Neuronal stem cell (in vitro differentiated cells): ENCODE measurements around the gene PLXDC2.

Source experiments
- DNase-seq: peaks from one replicate; pipeline ENCODE4 v3.0.0-alpha.2; 2013; ENCODE audit warnings: low spot score
- H2AFZ ChIP-seq: one replicate; pipeline ENCODE4 v1.6.1; 2013; ENCODE audit warnings: mild to moderate bottlenecking, low read length, inconsistent platforms
- H2AK5ac ChIP-seq: 2 replicates; pipeline ENCODE4 v1.6.1; 2013; ENCODE audit warnings: low read depth, mild to moderate bottlenecking, inconsistent platforms, low read length, moderate library complexity, mixed read lengths
- H2BK120ac ChIP-seq: 2 replicates; pipeline ENCODE4 v1.6.1; 2013; ENCODE audit warnings: low read depth, mild to moderate bottlenecking, inconsistent platforms, low read length, moderate library complexity, mixed read lengths
- H2BK12ac ChIP-seq: one replicate; pipeline ENCODE4 v1.6.1; 2013; ENCODE audit warnings: low read length, inconsistent platforms
- H2BK15ac ChIP-seq: 2 replicates; pipeline ENCODE4 v1.6.1; 2013; ENCODE audit warnings: mild to moderate bottlenecking, low read length, inconsistent platforms, mixed read lengths
- H2BK5ac ChIP-seq: one replicate; pipeline ENCODE4 v1.6.1; 2013; ENCODE audit warnings: inconsistent platforms, mild to moderate bottlenecking, low read length, moderate library complexity
- H3K14ac ChIP-seq: one replicate; pipeline ENCODE4 v1.6.1; 2013; ENCODE audit warnings: low read length, inconsistent platforms
- H3K18ac ChIP-seq: 2 replicates; pipeline ENCODE4 v1.6.1; 2013; ENCODE audit warnings: low read length, inconsistent platforms
- H3K23ac ChIP-seq: 2 replicates; pipeline ENCODE4 v1.6.1; 2013; ENCODE audit warnings: low read depth, mild to moderate bottlenecking, mixed read lengths, low read length, inconsistent platforms; ENCODE audit not compliant: poor library complexity
- H3K27ac ChIP-seq: replicated peaks from 3 replicates; pipeline ENCODE4 v1.5.1; 2013; ENCODE audit warnings: low read length, inconsistent platforms
- H3K27me3 ChIP-seq, 3 experiments: 2 replicates each; pipeline ENCODE4 v1.6.1; 2013; ENCODE audit warnings: low read length in 3 of 3, mild to moderate bottlenecking in 2 of 3, inconsistent platforms in 1 of 3, low read depth in 1 of 3, mixed read lengths in 1 of 3, moderate library complexity in 1 of 3; ENCODE audit not compliant: control insufficient read depth in 3 of 3, insufficient read depth in 3 of 3
- H3K36me3 ChIP-seq, 2 donors: replicated peaks in 1 of 2; 2 replicates each; pipeline ENCODE4 v1.6.1; 2013; ENCODE audit warnings: low read length in 2 of 2; ENCODE audit not compliant: control insufficient read depth in 2 of 2, insufficient read depth in 2 of 2
- H3K4ac ChIP-seq: 2 replicates; pipeline ENCODE4 v1.6.1; 2013; ENCODE audit warnings: inconsistent platforms, mild to moderate bottlenecking, low read length, moderate library complexity
- H3K4me1 ChIP-seq, 2 donors: 1 replicate in 1 of 2; 2 replicates in 1 of 2; pipeline ENCODE4 v1.6.1; 2013; ENCODE audit warnings: low read length in 2 of 2, low read depth in 1 of 2; ENCODE audit not compliant: control insufficient read depth in 2 of 2, insufficient read depth in 1 of 2
- H3K4me2 ChIP-seq: one replicate; pipeline ENCODE4 v1.6.1; 2013; ENCODE audit warnings: mild to moderate bottlenecking, low read length, inconsistent platforms; ENCODE audit not compliant: insufficient read depth, poor library complexity, severe bottlenecking
- H3K4me3 ChIP-seq, 2 donors: 2 replicates each; pipeline ENCODE4 v1.5.1; 2013; ENCODE audit warnings: low read length in 2 of 2, mild to moderate bottlenecking in 2 of 2, inconsistent platforms in 1 of 2, moderate library complexity in 1 of 2
- H3K79me1 ChIP-seq: one replicate; pipeline ENCODE4 v1.6.1; 2013; ENCODE audit warnings: low read depth, mild to moderate bottlenecking, inconsistent platforms, low read length, moderate library complexity
- H3K9ac ChIP-seq: one replicate; pipeline ENCODE4 v1.6.1; 2013; ENCODE audit warnings: mild to moderate bottlenecking, low read depth, low read length, inconsistent platforms; ENCODE audit not compliant: poor library complexity
- H3K9me3 ChIP-seq, 2 donors: replicated peaks in 1 of 2; 2 replicates each; pipeline versions ENCODE3 to v1.6.1; 2013; ENCODE audit warnings: low read length in 2 of 2, mild to moderate bottlenecking in 2 of 2, inconsistent platforms in 1 of 2, low read depth in 1 of 2, mixed read lengths in 1 of 2, moderate library complexity in 1 of 2; ENCODE audit not compliant: control insufficient read depth in 2 of 2, insufficient read depth in 1 of 2
- H4K8ac ChIP-seq: one replicate; pipeline ENCODE4 v1.6.1; 2013; ENCODE audit warnings: low read depth, mild to moderate bottlenecking, inconsistent platforms, low read length, moderate library complexity
- H4K91ac ChIP-seq: one replicate; pipeline ENCODE4 v1.6.1; 2013; ENCODE audit warnings: low read length, low read depth, mild to moderate bottlenecking, inconsistent platforms; ENCODE audit not compliant: poor library complexity
- WGBS, 2 donors: extraction: QIAGEN DNeasy Blood & Tissue Kit; methylation state at CpG; one replicate each; pipeline ENCODE4 v1.1.7; 2013; ENCODE audit warnings: missing lambda C conversion rate in 2 of 2, mixed read lengths in 1 of 2; ENCODE audit not compliant: insufficient read length in 2 of 2, insufficient replicate concordance in 1 of 2; ENCODE audit errors: extremely low coverage in 2 of 2; 5-methylcytosine and 5-hydroxymethylcytosine counted together

The PLXDC2 gene

DNA sequence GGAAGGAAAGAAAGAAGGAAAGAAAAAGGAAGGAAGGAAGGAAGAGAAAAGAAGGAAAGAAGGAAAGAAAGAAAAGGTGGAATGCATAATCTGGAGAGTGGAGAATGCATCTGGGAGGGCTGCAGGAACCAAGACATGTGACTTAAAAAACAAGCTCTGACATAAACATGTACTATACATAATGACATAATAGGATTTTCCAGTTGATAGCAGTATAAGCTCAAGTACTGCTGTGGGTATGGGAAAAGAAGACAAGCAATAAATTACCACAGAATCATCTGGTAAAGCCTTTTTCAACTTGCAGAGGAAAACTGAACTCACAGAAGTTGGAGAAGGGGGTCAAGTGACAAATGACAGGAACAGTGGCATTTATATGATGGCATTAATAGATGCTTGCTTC is 345.9 kb downstream of the PLXDC2 start:
- no peaks in the 10 kb centered on the region for H3K79me1 ChIP-seq
- H2BK120ac ChIP-seq = no peak overlapping the region
- no peak overlapping the region for H2BK15ac ChIP-seq
- no peaks in the 10 kb centered on the region for H3K27me3 ChIP-seq
- peaks cover 0 to 1% of the 10 kb centered on the region in 2 donors for H3K4me1 ChIP-seq
- no peaks in the 10 kb centered on the region for H3K9me3 ChIP-seq
- H3K27ac ChIP-seq = no peak overlapping the region
- no peak overlapping the region for H3K4me2 ChIP-seq
- H2AFZ ChIP-seq = no peak overlapping the region
- no peak overlapping the region for H3K18ac ChIP-seq
- no peak overlapping the region for H2BK12ac ChIP-seq
- no peak overlapping the region for H3K4me3 ChIP-seq
- H4K91ac ChIP-seq = no peak overlapping the region
- H3K14ac ChIP-seq = no peak overlapping the region
- no peak overlapping the region for H3K9ac ChIP-seq
- no peak overlapping the region for H3K4ac ChIP-seq
- DNase-seq = no peak
- no peak overlapping the region for H2BK5ac ChIP-seq
- no peak overlapping the region for H2AK5ac ChIP-seq
- H3K36me3 ChIP-seq = no peaks in the 10 kb centered on the region
- no peak overlapping the region for H3K23ac ChIP-seq
- H4K8ac ChIP-seq = no peak overlapping the region

GRCh38 chr10:20166096-20166675 is 350.0 kb downstream of the PLXDC2 start:
- WGBS, 2 donors = no CpG with 5 or more reads among the region's 5 CpGs
- no peak overlapping the region for H3K14ac ChIP-seq
- no peak overlapping the region for H2BK5ac ChIP-seq
- H2AK5ac ChIP-seq = no peak overlapping the region
- H2AFZ ChIP-seq = no peak overlapping the region
- no peaks in the 10 kb centered on the region for H3K36me3 ChIP-seq
- no peak overlapping the region for H2BK15ac ChIP-seq
- DNase-seq = no peak
- no peaks in the 10 kb centered on the region for H3K79me1 ChIP-seq
- H3K27me3 ChIP-seq = no peaks in the 10 kb centered on the region
- no peak overlapping the region for H3K4me3 ChIP-seq
- peak overlapping the region; percentile 73 for H3K27ac ChIP-seq
- H2BK120ac ChIP-seq = no peak overlapping the region
- no peak overlapping the region for H3K4me2 ChIP-seq
- no peak overlapping the region for H2BK12ac ChIP-seq
- no peaks in the 10 kb centered on the region for H3K9me3 ChIP-seq
- no peak overlapping the region for H4K91ac ChIP-seq
- H3K18ac ChIP-seq = no peak overlapping the region
- H3K4ac ChIP-seq = no peak overlapping the region
- peaks cover 0 to 5% of the 10 kb centered on the region in 2 donors for H3K4me1 ChIP-seq
- no peak overlapping the region for H3K23ac ChIP-seq
- H3K9ac ChIP-seq = no peak overlapping the region
- H4K8ac ChIP-seq = no peak overlapping the region

GRCh38 chr10:20170661-20171060 is 354.4 kb downstream of the PLXDC2 start:
- no peak overlapping the region for H2BK12ac ChIP-seq
- no peak overlapping the region for H2BK5ac ChIP-seq
- no peak overlapping the region for H3K9ac ChIP-seq
- H4K8ac ChIP-seq = no peak overlapping the region
- H2AK5ac ChIP-seq = no peak overlapping the region
- H2BK120ac ChIP-seq = no peak overlapping the region
- no peak overlapping the region for H3K14ac ChIP-seq
- no peak overlapping the region for H3K4me3 ChIP-seq
- no peak overlapping the region for H3K4me2 ChIP-seq
- no peak for DNase-seq
- peaks cover 0 to 5% of the 10 kb centered on the region in 2 donors for H3K4me1 ChIP-seq
- H3K27ac ChIP-seq = no peak overlapping the region
- H3K9me3 ChIP-seq = no peaks in the 10 kb centered on the region
- no peaks in the 10 kb centered on the region for H3K36me3 ChIP-seq
- no peak overlapping the region for H2BK15ac ChIP-seq
- 100% methylated on average over 1 of the region's 2 CpGs; no CpG with 5 or more reads in 1 of the 2 donors for WGBS, 2 donors
- H3K27me3 ChIP-seq = no peaks in the 10 kb centered on the region
- no peak overlapping the region for H4K91ac ChIP-seq
- H3K79me1 ChIP-seq = no peaks in the 10 kb centered on the region
- no peak overlapping the region for H3K18ac ChIP-seq
- no peak overlapping the region for H2AFZ ChIP-seq
- no peak overlapping the region for H3K4ac ChIP-seq
- H3K23ac ChIP-seq = no peak overlapping the region

GRCh38 chr10:20173046-20173445 is 356.8 kb downstream of the PLXDC2 start:
- H2BK12ac ChIP-seq = no peak overlapping the region
- no peak overlapping the region for H3K4me3 ChIP-seq
- no peaks in the 10 kb centered on the region for H3K27me3 ChIP-seq
- no peak overlapping the region for H2AK5ac ChIP-seq
- H2BK120ac ChIP-seq = no peak overlapping the region
- H2AFZ ChIP-seq = no peak overlapping the region
- H3K18ac ChIP-seq = no peak overlapping the region
- no peak overlapping the region for H3K4me2 ChIP-seq
- H3K27ac ChIP-seq = no peak overlapping the region
- H3K36me3 ChIP-seq = no peaks in the 10 kb centered on the region
- H2BK15ac ChIP-seq = no peak overlapping the region
- peaks cover 0 to 4% of the 10 kb centered on the region in 2 donors for H3K4me1 ChIP-seq
- no peak overlapping the region for H4K91ac ChIP-seq
- no peaks in the 10 kb centered on the region for H3K9me3 ChIP-seq
- H2BK5ac ChIP-seq = no peak overlapping the region
- H3K9ac ChIP-seq = no peak overlapping the region
- no peak overlapping the region for H3K14ac ChIP-seq
- H3K23ac ChIP-seq = no peak overlapping the region
- H4K8ac ChIP-seq = no peak overlapping the region
- no CpG with 5 or more reads among the region's 3 CpGs for WGBS, 2 donors
- DNase-seq = no peak
- H3K4ac ChIP-seq = no peak overlapping the region
- no peaks in the 10 kb centered on the region for H3K79me1 ChIP-seq
